K562 (cell line): ENCODE data around the gene ARFGEF3. TPM values are rescaled to one million over a fixed set of nuclear protein-coding genes. Genes with fewer than 3 reads are reported as not detected.

Experiments
- EHMT2 ChIP-seq: fragments of 450-650 bp; IDR thresholded peaks from 2 replicates; pipeline ENCODE4 v1.6.1; 2018; ENCODE audit warnings: antibody characterized with exemption
- PATZ1 ChIP-seq: fragments of 250-450 bp; sonication (Bioruptor Pico); IDR thresholded peaks from 2 replicates; pipeline ENCODE4 v1.5.0; 2020; ENCODE audit warnings: mild to moderate bottlenecking, borderline replicate concordance
- TRIM25 ChIP-seq: fragments of 450-650 bp; IDR thresholded peaks from 2 replicates; pipeline ENCODE4 v1.7.0; 2016; ENCODE audit warnings: borderline replicate concordance
- ZBTB12 ChIP-seq: fragments of 250-450 bp; sonication (Bioruptor Pico); IDR thresholded peaks from 2 replicates; pipeline ENCODE4 v1.4.0; 2020
- ZNF165 ChIP-seq: fragments of 250-450 bp; sonication (Bioruptor Pico); IDR thresholded peaks from 2 replicates; pipeline ENCODE4 v1.4.0; 2020; ENCODE audit warnings: borderline replicate concordance
- ZNF24 ChIP-seq: fragments of 450-650 bp; IDR thresholded peaks from 2 replicates; pipeline ENCODE4 v1.6.1; 2016
- ZNF280B ChIP-seq: fragments of 250-450 bp; sonication (Bioruptor Pico); IDR thresholded peaks from 2 replicates; pipeline ENCODE4 v1.5.1; 2021; ENCODE audit warnings: mild to moderate bottlenecking
- polyA plus RNA-seq, 8 experiments: library from polyadenylated mRNA; depleted of rRNA in 4 of 8; stranded (reverse) in 5 of 8; unstranded in 3 of 8; fragments of >200 nt; fragmentation: Nextera tagmentation in 2 of 8; fragmentation: Illumina TruSeq in 1 of 8; extraction: Ambion mirVana in 2 of 8; extraction: Trizol in 1 of 8; gene quantifications; 2 replicates each; pipeline versions ENCODE4 v1.2.1 to v1.2.3, GENCODE V29; 2011 to 2014; ENCODE audit warnings: inconsistent platforms in 1 of 8, missing spikeins in 1 of 8
- total RNA-seq, 7 experiments: library from RNA; depleted of rRNA in 6 of 7; stranded (reverse); fragments of >200 nt in 6 of 7; fragmentation: Illumina TruSeq in 2 of 7; extraction: Trizol in 2 of 7; gene quantifications; 2 replicates each; pipeline versions ENCODE4 v1.2.1 to v1.2.3, GENCODE V29; 2011 to 2021; ENCODE audit warnings: low replicate concordance in 1 of 7

The ARFGEF3 gene
- total and polyA plus RNA-seq, 9 of the 15 experiments (the other 6 are each of a cell fraction or from before 2014, with no cell fraction given) = under 0.01 to 0.02 TPM; not detected in 7

- TF ChIP-seq ZNF280B (CRISPR knock-in tag) (no peak), PATZ1 (CRISPR knock-in tag) (no peak), EHMT2 (no peak), ZNF165 (CRISPR knock-in tag) (no peak), ZNF24 (no peak), TRIM25 (no peak), ZBTB12 (no peak)
Measured at GRCh38 chr6:138258991-138259390, 97.3 kb downstream of the ARFGEF3 start (continued).
